H1 (cell line): Measurements from ENCODE around the gene PCDHGA1. TPM values are rescaled to one million over a fixed set of nuclear protein-coding genes. Genes with fewer than 3 reads are reported as not detected.

ENCODE experiments used
- CREB1 ChIP-seq: IDR thresholded peaks from 2 replicates; pipeline ENCODE4 v1.6.1; 2012; ENCODE audit warnings: inconsistent platforms
- E2F6 ChIP-seq: IDR thresholded peaks from 2 replicates; pipeline ENCODE4 v1.6.1; 2012; ENCODE audit warnings: inconsistent platforms
- FOSL1 ChIP-seq: IDR thresholded peaks from 2 replicates; pipeline ENCODE4 v1.6.1; 2011; ENCODE audit warnings: mild to moderate bottlenecking, low read depth, low read length, moderate library complexity; ENCODE audit not compliant: insufficient read depth
- KDM1A ChIP-seq: fragments of 200-600, 300-600 bp; sonication (generic); IDR thresholded peaks from 2 replicates; pipeline ENCODE4 v1.7.1; 2016; ENCODE audit warnings: mild to moderate bottlenecking, low read length, borderline replicate concordance
- KDM4A ChIP-seq: IDR thresholded peaks from one replicate; pipeline ENCODE4 v1.7.1; 2012; ENCODE audit warnings: low read depth, mild to moderate bottlenecking, moderate library complexity, low read length, inconsistent platforms; ENCODE audit not compliant: severe bottlenecking
- KDM5A ChIP-seq: fragments of 200-600 bp; IDR thresholded peaks from 2 replicates; pipeline ENCODE4 v1.7.1; 2012; ENCODE audit warnings: mild to moderate bottlenecking, low read length, inconsistent platforms, mixed read lengths
- POLR2AphosphoS5 ChIP-seq: IDR thresholded peaks from 2 replicates; pipeline ENCODE4 v1.6.1; 2011; ENCODE audit warnings: low read depth, low read length
- RAD21 ChIP-seq, 2 experiments: IDR thresholded peaks in 1 of 2; conservative IDR thresholded peaks in 1 of 2; 2 replicates each; pipeline ENCODE4 v1.6.1; 2011; ENCODE audit warnings: low read depth in 2 of 2, low read length in 2 of 2, improper control_type of control experiment in 1 of 2, inconsistent platforms in 1 of 2, mild to moderate bottlenecking in 1 of 2, moderate library complexity in 1 of 2
- SUZ12 ChIP-seq: fragments of 200-600 bp; sonication (generic); IDR thresholded peaks from 2 replicates; pipeline ENCODE4 v1.6.1; 2012; ENCODE audit warnings: mild to moderate bottlenecking, inconsistent platforms, low read length, moderate library complexity, mixed read lengths
- TCF12 ChIP-seq: IDR thresholded peaks from 2 replicates; pipeline ENCODE4 v1.6.1; 2011; ENCODE audit warnings: low read depth, mild to moderate bottlenecking, low read length
- polyA plus RNA-seq, 7 experiments: library from polyadenylated mRNA; depleted of rRNA in 3 of 7; stranded (reverse) in 5 of 7; unstranded in 2 of 7; fragments of >200 nt in 5 of 7; fragments of 200-250 nt in 2 of 7; gene quantifications; 1 replicate in 5 of 7; 2 replicates in 1 of 7; 4 replicates in 1 of 7; pipeline versions ENCODE4 v1.2.1 to v1.2.3, GENCODE V29; 2011 to 2013; ENCODE audit warnings: missing spikeins in 2 of 7, mixed read lengths in 2 of 7
- total RNA-seq: library from RNA; stranded (reverse); fragmentation: NEBNext Ultra II Directional; extraction: Animal tissue kit (Norgen Biotek cat#: 25700); gene quantifications from 2 replicates; pipeline ENCODE4 v1.2.1, GENCODE V29; 2021
- TF ChIP-seq, protein P1 (sequence below), 3 experiments: IDR thresholded peaks; 1 replicate in 2 of 3; 2 replicates in 1 of 3; pipeline versions ENCODE4 v1.5.1 to v1.6.1; 2011; ENCODE audit warnings: low read length in 3 of 3, mild to moderate bottlenecking in 3 of 3, inconsistent platforms in 2 of 3, low read depth in 1 of 3, moderate library complexity in 1 of 3; ENCODE audit not compliant: insufficient read depth in 1 of 3; ENCODE audit errors: control extremely low read depth in 1 of 3

PCDHGA1 gene
- total and polyA plus RNA-seq, 2 of the 8 experiments (the other 6 are each of a cell fraction or from before 2014, with no cell fraction given) = 0.57 to 0.89 TPM

GRCh38 chr5:141491323-141492167 is 161.2 kb downstream of the PCDHGA1 start (continued):
- TF ChIP-seq FOSL1 (no peak), POLR2AphosphoS5 (no peak), KDM4A (no peak), KDM1A (no peak), E2F6 (no peak), TCF12 (no peak), CREB1 (peak; percentile 63; the same call in 1 of the 2 replicates), KDM5A (no peak), SUZ12 (no peak; the same call in 1 of the 2 replicates), RAD21 (IDR thresholded peaks at IDR 0.05 in 1 of 2, conservative IDR thresholded peaks at IDR 0.05 in 1 of 2; ENCODE audit: low read depth in 2 of 2, low read length in 2 of 2) (peak; percentile 5 to 27; a peak in 2 of 4 replicates)
- TF ChIP-seq, protein P1, sequence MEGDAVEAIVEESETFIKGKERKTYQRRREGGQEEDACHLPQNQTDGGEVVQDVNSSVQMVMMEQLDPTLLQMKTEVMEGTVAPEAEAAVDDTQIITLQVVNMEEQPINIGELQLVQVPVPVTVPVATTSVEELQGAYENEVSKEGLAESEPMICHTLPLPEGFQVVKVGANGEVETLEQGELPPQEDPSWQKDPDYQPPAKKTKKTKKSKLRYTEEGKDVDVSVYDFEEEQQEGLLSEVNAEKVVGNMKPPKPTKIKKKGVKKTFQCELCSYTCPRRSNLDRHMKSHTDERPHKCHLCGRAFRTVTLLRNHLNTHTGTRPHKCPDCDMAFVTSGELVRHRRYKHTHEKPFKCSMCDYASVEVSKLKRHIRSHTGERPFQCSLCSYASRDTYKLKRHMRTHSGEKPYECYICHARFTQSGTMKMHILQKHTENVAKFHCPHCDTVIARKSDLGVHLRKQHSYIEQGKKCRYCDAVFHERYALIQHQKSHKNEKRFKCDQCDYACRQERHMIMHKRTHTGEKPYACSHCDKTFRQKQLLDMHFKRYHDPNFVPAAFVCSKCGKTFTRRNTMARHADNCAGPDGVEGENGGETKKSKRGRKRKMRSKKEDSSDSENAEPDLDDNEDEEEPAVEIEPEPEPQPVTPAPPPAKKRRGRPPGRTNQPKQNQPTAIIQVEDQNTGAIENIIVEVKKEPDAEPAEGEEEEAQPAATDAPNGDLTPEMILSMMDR (IDR thresholded peaks at IDR 0.05; ENCODE audit: control extremely low read depth in 1 of 3, insufficient read depth in 1 of 3, low read depth in 1 of 3, low read length in 3 of 3) = peak in 1 of 3 experiments; percentile 31; a peak in 2 of 4 replicates
